Upper lobe of left lung (tissue), 6 donors: Measurements from ENCODE around the gene TGFB2. TPM values are rescaled to one million over a fixed set of nuclear protein-coding genes. Genes with fewer than 3 reads are reported as not detected.
A peak's percentile ranks its signal among the peaks of the same experiment; 100 is the strongest.

ENCODE experiments used
- ATAC-seq, 2 donors: fragments of 200-7000 bp; cut with Tn5 transposase; one replicate each; pipeline ENCODE4 v1.9.1; 2022; ENCODE audit warnings: mild to moderate bottlenecking in 2 of 2, moderate library complexity in 2 of 2; ENCODE audit not compliant: low FRiP score in 2 of 2
- DNase-seq, 2 donors: peaks; one replicate each; pipeline ENCODE4 v3.0.0-alpha.2; 2019 to 2020
- H3K27ac ChIP-seq, 4 donors: fragments of 200-600 bp; sonication (generic); one replicate each; pipeline ENCODE4 v1.5.1; 2016 to 2019
- H3K27me3 ChIP-seq, 4 donors: fragments of 200-600 bp; sonication (generic); one replicate each; pipeline ENCODE4 v1.5.1; 2017 to 2019
- H3K36me3 ChIP-seq, 4 donors: fragments of 200-600 bp; sonication (generic); one replicate each; pipeline ENCODE4 v1.5.1; 2016 to 2019
- H3K4me1 ChIP-seq, 4 donors: fragments of 200-600 bp; sonication (generic); one replicate each; pipeline ENCODE4 v1.5.1; 2018 to 2019
- H3K4me3 ChIP-seq, 4 donors: fragments of 200-600 bp; sonication (generic); one replicate each; pipeline ENCODE4 v1.5.1; 2017 to 2019; ENCODE audit warnings: mild to moderate bottlenecking in 2 of 4, moderate library complexity in 1 of 4
- H3K9me3 ChIP-seq, 4 donors: fragments of 200-600 bp; sonication (generic); one replicate each; pipeline ENCODE4 v1.5.1; 2018 to 2019
- CTCF ChIP-seq, 6 experiments: fragments of 450-650 bp in 4 of 6; fragments of 200-600 bp in 2 of 6; sonication (generic) in 2 of 6; IDR thresholded peaks; one replicate each; pipeline ENCODE4 v1.5.1; 2016 to 2019; ENCODE audit warnings: antibody characterized with exemption in 6 of 6
- EP300 ChIP-seq, 4 donors: sonication (generic); formaldehyde crosslinking; IDR thresholded peaks; one replicate each; pipeline ENCODE4 v1.5.1; 2017; ENCODE audit warnings: antibody characterized with exemption in 4 of 4, control low read depth in 2 of 4
- POLR2A ChIP-seq, 4 donors: fragments of 450-650 bp; IDR thresholded peaks; one replicate each; pipeline ENCODE4 v1.5.1; 2016 to 2017; ENCODE audit warnings: antibody characterized with exemption in 4 of 4, mild to moderate bottlenecking in 2 of 4
- POLR2AphosphoS5 ChIP-seq, 2 donors: sonication (generic); formaldehyde crosslinking; IDR thresholded peaks; one replicate each; pipeline ENCODE4 v1.5.1; 2017; ENCODE audit warnings: antibody characterized with exemption in 2 of 2
- WGBS, 2 donors: methylation state at CpG; one replicate each; pipeline ENCODE4 v1.1.5; 2017 to 2018; 5-methylcytosine and 5-hydroxymethylcytosine counted together
- total RNA-seq, 6 donors: library from RNA; depleted of rRNA in 4 of 6; stranded (reverse); fragments of >200 nt in 4 of 6; gene quantifications; one replicate each; pipeline versions ENCODE4 v1.1.0 to v1.2.1, GENCODE V29; 2016 to 2021
- donor health status: DM: no; HTN: no; CAD: no; lungs with moderate emphysema.
- donor health status: DM: no; HTN: yes; CAD: no; lungs with severe emphysema.

The TGFB2 gene
- total RNA-seq, 6 donors from 2014 or later = 4.2 to 13.7 (median 9.9) TPM

- Histone ChIP-seq H3K9me3 (no peaks in the 10 kb centered on the region), H3K36me3 (peaks cover 0 to 2% (median 0%) of the 10 kb centered on the region in 4 donors), H3K4me1 (peaks cover 16 to 38% (median 29%) of the 10 kb centered on the region in 4 donors), H3K4me3 (no peak overlapping the region), H3K27me3 (no peaks in the 10 kb centered on the region), H3K27ac (peak overlapping the region in 1 of 4 donors; percentile 53)
- ATAC-seq (peak in 1 of 2 donors; percentile 8), DNase-seq (no peak)
- WGBS, 2 donors = 61% methylated on average over 7 of the region's 7 CpGs
- peak in 3 of 6 experiments; percentile 13 to 42 (median 26) for TF ChIP-seq CTCF (IDR thresholded peaks at IDR 0.05)
- TF ChIP-seq EP300 (IDR thresholded peaks at IDR 0.05) = no peak
- no peak for TF ChIP-seq POLR2A (IDR thresholded peaks at IDR 0.05)
- TF ChIP-seq POLR2AphosphoS5 (IDR thresholded peaks at IDR 0.05) = no peak
These were observed 16.3 kb downstream of the TGFB2 start for GRCh38 chr1:218361298-218362065.

- Histone ChIP-seq H3K27me3 (no peaks in the 10 kb centered on the region), H3K9me3 (no peaks in the 10 kb centered on the region), H3K4me1 (peaks cover 21 to 37% (median 33%) of the 10 kb centered on the region in 4 donors), H3K36me3 (peaks cover 0 to 2% (median 0%) of the 10 kb centered on the region in 4 donors), H3K4me3 (no peak overlapping the region), H3K27ac (no peak overlapping the region)
- WGBS, 2 donors = 83 to 87% methylated on average over 5 of the region's 5 CpGs
- DNase-seq (no peak), ATAC-seq (no peak)
- TF ChIP-seq EP300 (IDR thresholded peaks at IDR 0.05) = no peak
- TF ChIP-seq POLR2A (IDR thresholded peaks at IDR 0.05) = no peak
- no peak for TF ChIP-seq CTCF (IDR thresholded peaks at IDR 0.05)
These were observed 17.4 kb downstream of the TGFB2 start for GRCh38 chr1:218362418-218363076.

- no peak overlapping the region for H3K4me3 ChIP-seq
- H3K4me1 ChIP-seq = peaks cover 21 to 35% (median 30%) of the 10 kb centered on the region in 4 donors
- 55 to 76% methylated on average over 1 of the region's 1 CpG for WGBS, 2 donors
- peak overlapping the region in 1 of 4 donors; percentile 4 for H3K27ac ChIP-seq
- H3K27me3 ChIP-seq = no peaks in the 10 kb centered on the region
- H3K9me3 ChIP-seq = no peaks in the 10 kb centered on the region
- ATAC-seq = no peak
- H3K36me3 ChIP-seq = peaks cover 0 to 2% (median 0%) of the 10 kb centered on the region in 4 donors
- DNase-seq = no peak
- TF ChIP-seq POLR2A (IDR thresholded peaks at IDR 0.05) = no peak
- no peak for TF ChIP-seq EP300 (IDR thresholded peaks at IDR 0.05)
- no peak for TF ChIP-seq CTCF (IDR thresholded peaks at IDR 0.05)
- no peak for TF ChIP-seq POLR2AphosphoS5 (IDR thresholded peaks at IDR 0.05)
These were observed 18.0 kb downstream of the TGFB2 start for GRCh38 chr1:218363141-218363540.

- Histone ChIP-seq H3K9me3 (no peaks in the 10 kb centered on the region), H3K27ac (peak overlapping the region in 3 of 4 donors; percentile 45 to 58 (median 54)), H3K36me3 (peaks cover 0 to 2% (median 0%) of the 10 kb centered on the region in 4 donors), H3K4me1 (peaks cover 21 to 35% (median 30%) of the 10 kb centered on the region in 4 donors), H3K4me3 (no peak overlapping the region), H3K27me3 (no peaks in the 10 kb centered on the region)
- ATAC-seq = no peak
- TF ChIP-seq POLR2A (IDR thresholded peaks at IDR 0.05) = no peak
- TF ChIP-seq EP300 (IDR thresholded peaks at IDR 0.05) = no peak
- no peak for TF ChIP-seq CTCF (IDR thresholded peaks at IDR 0.05)
- no peak for TF ChIP-seq POLR2AphosphoS5 (IDR thresholded peaks at IDR 0.05)
- peak in 1 of 2 donors; percentile 54 for DNase-seq
- 63 to 64% methylated on average over 7 to 8 of the region's 8 CpGs for WGBS, 2 donors
These were observed 19.0 kb downstream of the TGFB2 start for GRCh38 chr1:218364028-218364710.
